Astrocyte of the spinal cord (primary cell): ENCODE data around the gene GOLGA6A.

Experiments used
- DNase-seq: peaks from one replicate; pipeline ENCODE4 v3.0.0; 2011; ENCODE audit warnings: low read depth, low spot score
- H3K4me3 ChIP-seq: 2 replicates; pipeline ENCODE4 v1.5.1; 2011; ENCODE audit warnings: low read depth, mild to moderate bottlenecking, low read length, moderate library complexity
- in situ Hi-C: cut with HindIII; loops from 2 replicates; pipeline ENCODE4 v1.10.0; 2017; ENCODE audit warnings: low sequenced_read_pairs
- TF ChIP-seq, protein P1 (sequence below): IDR thresholded peaks from 2 replicates; pipeline ENCODE4 v1.5.1; 2012; ENCODE audit warnings: low read depth, mild to moderate bottlenecking, low read length, inconsistent platforms

The GOLGA6A gene

GRCh38 chr15:74045184-74045583 is 37.2 kb downstream of the GOLGA6A start:
- no peak for DNase-seq
- in situ Hi-C loops = no loop called here
- no peak overlapping the region for H3K4me3 ChIP-seq
- TF ChIP-seq, protein P1, sequence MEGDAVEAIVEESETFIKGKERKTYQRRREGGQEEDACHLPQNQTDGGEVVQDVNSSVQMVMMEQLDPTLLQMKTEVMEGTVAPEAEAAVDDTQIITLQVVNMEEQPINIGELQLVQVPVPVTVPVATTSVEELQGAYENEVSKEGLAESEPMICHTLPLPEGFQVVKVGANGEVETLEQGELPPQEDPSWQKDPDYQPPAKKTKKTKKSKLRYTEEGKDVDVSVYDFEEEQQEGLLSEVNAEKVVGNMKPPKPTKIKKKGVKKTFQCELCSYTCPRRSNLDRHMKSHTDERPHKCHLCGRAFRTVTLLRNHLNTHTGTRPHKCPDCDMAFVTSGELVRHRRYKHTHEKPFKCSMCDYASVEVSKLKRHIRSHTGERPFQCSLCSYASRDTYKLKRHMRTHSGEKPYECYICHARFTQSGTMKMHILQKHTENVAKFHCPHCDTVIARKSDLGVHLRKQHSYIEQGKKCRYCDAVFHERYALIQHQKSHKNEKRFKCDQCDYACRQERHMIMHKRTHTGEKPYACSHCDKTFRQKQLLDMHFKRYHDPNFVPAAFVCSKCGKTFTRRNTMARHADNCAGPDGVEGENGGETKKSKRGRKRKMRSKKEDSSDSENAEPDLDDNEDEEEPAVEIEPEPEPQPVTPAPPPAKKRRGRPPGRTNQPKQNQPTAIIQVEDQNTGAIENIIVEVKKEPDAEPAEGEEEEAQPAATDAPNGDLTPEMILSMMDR = no peak

DNA sequence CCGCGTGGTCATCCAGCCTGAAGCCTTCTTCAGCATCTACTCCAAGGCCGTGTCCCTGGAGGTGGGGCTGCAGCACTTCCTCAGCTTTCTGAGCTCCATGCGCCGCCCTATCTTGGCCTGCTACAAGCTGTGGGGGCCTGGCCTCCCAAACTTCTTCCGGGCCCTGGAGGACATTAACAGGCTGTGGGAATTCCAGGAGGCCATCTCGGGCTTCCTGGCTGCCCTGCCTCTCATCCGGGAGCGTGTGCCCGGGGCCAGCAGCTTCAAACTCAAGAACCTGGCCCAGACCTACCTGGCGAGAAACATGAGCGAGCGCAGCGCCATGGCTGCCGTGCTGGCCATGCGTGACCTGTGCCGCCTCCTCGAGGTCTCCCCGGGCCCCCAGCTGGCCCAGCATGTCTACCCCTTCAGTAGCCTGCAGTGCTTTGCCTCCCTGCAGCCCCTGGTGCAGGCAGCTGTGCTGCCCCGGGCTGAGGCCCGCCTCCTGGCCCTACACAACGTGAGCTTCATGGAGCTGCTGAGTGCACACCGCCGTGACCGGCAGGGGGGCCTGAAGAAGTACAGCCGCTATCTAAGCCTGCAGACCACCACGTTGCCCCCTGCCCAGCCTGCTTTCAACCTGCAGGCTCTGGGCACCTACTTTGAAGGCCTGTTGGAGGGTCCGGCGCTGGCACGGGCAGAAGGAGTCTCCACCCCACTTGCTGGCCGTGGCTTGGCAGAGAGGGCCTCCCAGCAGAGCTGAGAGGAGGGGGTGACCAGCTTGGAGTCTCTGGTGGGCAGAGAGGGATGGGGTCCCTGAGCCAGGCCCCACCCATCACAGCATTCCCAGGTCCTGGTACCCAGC is 37.9 kb downstream of the GOLGA6A start:
- no peak for DNase-seq

GRCh38 chr15:74043425-74044266 is 38.7 kb downstream of the GOLGA6A start:
- in situ Hi-C loops = no loop called here
- TF ChIP-seq, protein P1 = no peak
- H3K4me3 ChIP-seq = no peak overlapping the region
- DNase-seq = no peak

More for the DNA sequence above, 37.9 kb downstream of the GOLGA6A start:
- TF ChIP-seq, protein P1 = no peak
- H3K4me3 ChIP-seq = no peak overlapping the region
- in situ Hi-C loops = no loop called here

GRCh38 chr15:74042603-74043424 is 39.5 kb downstream of the GOLGA6A start:
- no peak overlapping the region for H3K4me3 ChIP-seq
- DNase-seq = no peak
- in situ Hi-C loops = no loop called here
- TF ChIP-seq, protein P1 = no peak

- in situ Hi-C loops = no loop called here
- no peak for DNase-seq
- TF ChIP-seq, protein P1 = no peak
- no peak overlapping the region for H3K4me3 ChIP-seq
Observed at GRCh38 chr15:74041777-74042435, 40.4 kb downstream of the GOLGA6A start.
